NOMO-1 (cell line): ENCODE results near the gene ADCY4.

ENCODE experiments used
- DNase-seq, 2 experiments: peaks; one replicate each; lab custom pipeline; 2025; ENCODE audit not compliant: unreplicated experiment in 2 of 2; lab: John Stamatoyannopoulos, UW

ADCY4 gene

GRCh38 chr14:24279301-24280186, 55.3 kb downstream of the ADCY4 start:
- DNase-seq: peak; percentile 3 to 11

- no peak for DNase-seq
Observed at GRCh38 chr14:24278424-24278823, 56.4 kb downstream of the ADCY4 start.

- peak; percentile 82 to 86 for DNase-seq
Observed at GRCh38 chr14:24277606-24278321, 57.1 kb downstream of the ADCY4 start.

- DNase-seq: no peak
Observed at GRCh38 chr14:24277071-24277470, 57.8 kb downstream of the ADCY4 start.

GRCh38 chr14:24274101-24274543, 60.7 kb downstream of the ADCY4 start:
- peak; percentile 75 to 92 for DNase-seq

DNA sequence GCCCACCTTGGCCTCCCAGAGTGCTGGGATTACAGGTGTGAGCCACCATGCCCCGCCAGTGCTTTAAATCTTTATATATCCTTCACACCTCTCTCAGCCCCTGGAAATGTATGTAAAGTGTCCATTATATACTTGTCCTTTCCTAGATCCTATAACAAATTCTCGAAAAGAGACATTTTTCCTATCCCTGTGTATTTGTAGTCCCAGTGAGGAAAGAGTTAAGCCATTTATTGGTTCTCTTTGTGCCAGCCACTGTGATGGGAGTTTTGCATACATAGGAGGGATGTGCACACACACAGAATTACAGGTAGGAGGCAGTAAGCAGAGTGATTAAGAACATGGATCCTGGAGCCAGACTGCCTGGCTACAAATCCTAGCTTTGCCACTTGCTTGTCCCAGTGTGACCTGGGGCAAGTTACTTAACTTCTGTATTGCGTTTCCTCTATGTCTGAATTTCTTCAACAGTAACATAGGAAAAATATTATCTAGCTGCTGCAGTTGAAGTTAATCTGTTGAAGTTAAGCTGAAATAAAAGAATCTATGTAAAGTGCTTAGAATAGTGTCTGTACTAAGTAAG, 61.4 kb downstream of the ADCY4 start:
- DNase-seq: no peak

DNA sequence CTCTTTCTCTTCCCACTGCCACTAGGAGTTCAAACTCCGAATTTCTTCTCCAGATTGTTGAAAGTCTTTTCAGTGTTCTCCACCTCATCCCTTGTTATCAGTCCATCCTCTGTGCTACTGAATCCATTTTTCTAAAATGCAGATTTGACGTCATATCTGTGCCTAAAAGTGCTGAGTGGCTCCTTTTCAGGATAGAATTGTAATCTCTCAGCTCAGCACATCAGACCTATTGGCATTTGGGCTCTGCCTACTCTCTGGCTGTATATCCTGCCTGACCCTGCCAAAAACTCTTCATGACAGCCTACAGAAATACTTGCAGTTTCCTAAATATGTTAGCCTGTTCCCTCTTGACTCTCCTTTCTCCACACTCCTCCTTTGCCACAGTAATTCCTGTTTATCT, 62.4 kb downstream of the ADCY4 start:
- DNase-seq: no peak

- DNase-seq: no peak
Observed at GRCh38 chr14:24271834-24272263, 63.0 kb downstream of the ADCY4 start.

- peak; percentile 78 to 91 for DNase-seq
Observed at GRCh38 chr14:24271134-24271833, 63.6 kb downstream of the ADCY4 start, which contains the start of gene RABGGTA. Gene RABGGTA (minus strand): TSS chr14:24271597. CDS start chr14:24271115, 482 bp downstream.

- no peak for DNase-seq
Observed at GRCh38 chr14:24270537-24271133, 64.2 kb downstream of the ADCY4 start.

- no peak for DNase-seq
Observed at GRCh38 chr14:24269910-24270536, 64.8 kb downstream of the ADCY4 start.

- no peak for DNase-seq
Observed at GRCh38 chr14:24269368-24269767, 65.5 kb downstream of the ADCY4 start.
